Tibial artery (tissue), 4 donors: ENCODE data around the gene RDH5.

ENCODE experiments used
- DNase-seq, 2 donors: peaks; one replicate each; pipeline ENCODE4 v3.0.0-alpha.2; 2019
- H3K27ac ChIP-seq, 2 donors: fragments of 200-600 bp; sonication (generic) in 1 of 2; 1 replicate in 1 of 2; 2 replicates in 1 of 2; pipeline ENCODE4 v1.5.1; 2018 to 2019; ENCODE audit warnings: mild to moderate bottlenecking in 1 of 2
- H3K27me3 ChIP-seq, 2 donors: fragments of 200-600 bp; sonication (generic) in 1 of 2; one replicate each; pipeline versions ENCODE4 v1.5.1 to v1.6.0; 2016 to 2019
- H3K36me3 ChIP-seq, 3 donors: fragments of 200-600 bp; sonication (generic) in 2 of 3; one replicate each; pipeline ENCODE4 v1.5.1; 2016 to 2019; ENCODE audit warnings: mild to moderate bottlenecking in 2 of 3
- H3K4me1 ChIP-seq, 4 donors: fragments of 200-600 bp; sonication (generic) in 2 of 4; 1 replicate in 3 of 4; 2 replicates in 1 of 4; pipeline ENCODE4 v1.5.1; 2016 to 2019
- H3K4me3 ChIP-seq, 2 donors: fragments of 200-600 bp; sonication (generic) in 1 of 2; 1 replicate in 1 of 2; 2 replicates in 1 of 2; pipeline ENCODE4 v1.5.1; 2018 to 2019; ENCODE audit warnings: mild to moderate bottlenecking in 2 of 2
- H3K9me3 ChIP-seq, 3 donors: fragments of 200-600 bp; sonication (generic) in 1 of 3; one replicate each; pipeline ENCODE4 v1.5.1; 2016 to 2019
- CTCF ChIP-seq, 2 experiments: fragments of 200-600 bp in 1 of 2; fragments of 450-650 bp in 1 of 2; IDR thresholded peaks; one replicate each; pipeline ENCODE4 v1.5.1; 2017 to 2019; ENCODE audit warnings: antibody characterized with exemption in 2 of 2, mild to moderate bottlenecking in 1 of 2, moderate library complexity in 1 of 2
- intact Hi-C: fragments of 100-400 bp; cut with DNase I; formaldehyde crosslinking; loops from one replicate; pipeline ENCODE4 v1.15.0; 2023; ENCODE audit warnings: low total_unique reads

Gene RDH5

GRCh38 chr12:55696796-55697462 lies 23.3 kb upstream of the RDH5 start:
- H3K4me3 ChIP-seq, result no peak overlapping the region
- H3K27ac ChIP-seq, result peak overlapping the region; percentile 10 to 38
- DNase-seq, result peak in 1 of 2 donors; percentile 53
- H3K36me3 ChIP-seq, result peaks cover 62 to 85% (median 76%) of the 10 kb centered on the region in 3 donors
- intact Hi-C loops, result no loop called here
- no peaks in the 10 kb centered on the region for H3K9me3 ChIP-seq
- peaks cover 0 to 37% (median 23%) of the 10 kb centered on the region in 4 donors for H3K4me1 ChIP-seq
- no peaks in the 10 kb centered on the region for H3K27me3 ChIP-seq
- TF ChIP-seq CTCF (IDR thresholded peaks at IDR 0.05), result no peak

- H3K27ac ChIP-seq, result peak overlapping the region; percentile 10 to 38
- H3K9me3 ChIP-seq, result no peaks in the 10 kb centered on the region
- no peaks in the 10 kb centered on the region for H3K27me3 ChIP-seq
- no peak for TF ChIP-seq CTCF (IDR thresholded peaks at IDR 0.05)
- H3K36me3 ChIP-seq, result peaks cover 54 to 77% (median 68%) of the 10 kb centered on the region in 3 donors
- intact Hi-C loops, result no loop called here
- peak in 1 of 2 donors; percentile 37 for DNase-seq
- no peak overlapping the region for H3K4me3 ChIP-seq
- H3K4me1 ChIP-seq, result peaks cover 0 to 44% (median 28%) of the 10 kb centered on the region in 4 donors
Observed at GRCh38 chr12:55697686-55698085, 22.5 kb upstream of the RDH5 start.

- peak in 1 of 2 donors; percentile 61 for DNase-seq
- peak overlapping the region; percentile 38 to 98 for H3K27ac ChIP-seq
- peaks cover 0 to 51% (median 35%) of the 10 kb centered on the region in 4 donors for H3K4me1 ChIP-seq
- intact Hi-C loops, result no loop called here
- no peaks in the 10 kb centered on the region for H3K9me3 ChIP-seq
- TF ChIP-seq CTCF (IDR thresholded peaks at IDR 0.05), result no peak
- peaks cover 47 to 70% (median 63%) of the 10 kb centered on the region in 3 donors for H3K36me3 ChIP-seq
- H3K4me3 ChIP-seq, result no peak overlapping the region
- no peaks in the 10 kb centered on the region for H3K27me3 ChIP-seq
Observed at GRCh38 chr12:55698241-55698955, 21.8 kb upstream of the RDH5 start.

- Histone ChIP-seq H3K27me3 (no peaks in the 10 kb centered on the region), H3K4me1 (peaks cover 0 to 57% (median 41%) of the 10 kb centered on the region in 4 donors), H3K9me3 (no peaks in the 10 kb centered on the region), H3K36me3 (peaks cover 41 to 64% (median 58%) of the 10 kb centered on the region in 3 donors), H3K4me3 (no peak overlapping the region), H3K27ac (peak overlapping the region; percentile 38 to 98)
- no peak for TF ChIP-seq CTCF (IDR thresholded peaks at IDR 0.05)
- intact Hi-C loops, result no loop called here
- DNase-seq, result peak in 1 of 2 donors; percentile 51
Observed at GRCh38 chr12:55698965-55699364, 21.2 kb upstream of the RDH5 start.

GRCh38 chr12:55699471-55700055 lies 20.6 kb upstream of the RDH5 start:
- Histone ChIP-seq H3K4me3 (no peak overlapping the region), H3K4me1 (peaks cover 0 to 63% (median 43%) of the 10 kb centered on the region in 4 donors), H3K9me3 (no peaks in the 10 kb centered on the region), H3K36me3 (peaks cover 35 to 58% (median 52%) of the 10 kb centered on the region in 3 donors), H3K27me3 (no peaks in the 10 kb centered on the region), H3K27ac (peak overlapping the region; percentile 38 to 98)
- no peak for TF ChIP-seq CTCF (IDR thresholded peaks at IDR 0.05)
- intact Hi-C loops, result no loop called here
- DNase-seq, result peak in 1 of 2 donors; percentile 61
